AG10803 (cell line): ENCODE results near the gene PLEKHA8.
"Not testable (repeated sequence)": the region's sequence is repeated elsewhere in the genome, so short reads cannot be mapped to it uniquely, and the experiment has no call there.

Source experiments
- DNase-seq: peaks from one replicate; pipeline ENCODE4 v3.0.0; 2010; ENCODE audit warnings: low read depth
- H3K4me3 ChIP-seq: 2 replicates; pipeline ENCODE4 v1.5.1; 2011; ENCODE audit warnings: mild to moderate bottlenecking, low read length, control low read depth
- CTCF ChIP-seq: conservative IDR thresholded peaks from 2 replicates; pipeline ENCODE4 v1.5.1; 2011; ENCODE audit warnings: mild to moderate bottlenecking, low read length, control low read depth, inconsistent platforms

The PLEKHA8 gene

GRCh38 chr7:30057741-30058140 is 29.5 kb downstream of the PLEKHA8 start:
- no peak for TF ChIP-seq CTCF
- no peak overlapping the region for H3K4me3 ChIP-seq
- DNase-seq, result peak; percentile 54

- TF ChIP-seq CTCF, result peak; percentile 60
- H3K4me3 ChIP-seq, result not testable (repeated sequence)
- DNase-seq, result peak; percentile 34
Observed at GRCh38 chr7:30061786-30062185, 33.6 kb downstream of the PLEKHA8 start.

- peak; percentile 78 for TF ChIP-seq CTCF
- peak; percentile 47 for DNase-seq
- H3K4me3 ChIP-seq, result no peak overlapping the region
Observed at GRCh38 chr7:30062587-30062986, 34.4 kb downstream of the PLEKHA8 start.

GRCh38 chr7:30065746-30066145 is 37.5 kb downstream of the PLEKHA8 start:
- DNase-seq, result no peak

DNA sequence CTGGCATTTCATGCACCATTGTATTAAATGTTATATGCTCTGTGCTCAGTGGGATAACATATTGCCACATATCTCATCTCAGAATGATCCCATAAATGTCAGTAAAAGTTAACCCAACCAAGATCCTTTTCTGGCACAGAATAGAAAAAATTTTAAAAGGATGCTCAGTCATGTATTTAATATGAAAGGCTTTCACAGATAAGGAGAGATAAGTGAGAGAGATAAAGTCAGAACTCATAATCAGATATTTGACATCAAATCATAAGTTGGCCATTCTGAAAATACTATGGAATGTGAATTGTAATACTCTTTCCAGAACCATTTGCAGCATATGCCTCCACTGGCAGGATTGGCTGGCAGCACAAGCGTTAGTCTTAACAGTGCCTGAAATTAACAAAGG is 38.5 kb downstream of the PLEKHA8 start:
- DNase-seq, result no peak
- no peak overlapping the region for H3K4me3 ChIP-seq
- no peak for TF ChIP-seq CTCF

More at GRCh38 chr7:30065746-30066145, 37.5 kb downstream of the PLEKHA8 start:
- H3K4me3 ChIP-seq, result no peak overlapping the region
- TF ChIP-seq CTCF, result no peak

DNA sequence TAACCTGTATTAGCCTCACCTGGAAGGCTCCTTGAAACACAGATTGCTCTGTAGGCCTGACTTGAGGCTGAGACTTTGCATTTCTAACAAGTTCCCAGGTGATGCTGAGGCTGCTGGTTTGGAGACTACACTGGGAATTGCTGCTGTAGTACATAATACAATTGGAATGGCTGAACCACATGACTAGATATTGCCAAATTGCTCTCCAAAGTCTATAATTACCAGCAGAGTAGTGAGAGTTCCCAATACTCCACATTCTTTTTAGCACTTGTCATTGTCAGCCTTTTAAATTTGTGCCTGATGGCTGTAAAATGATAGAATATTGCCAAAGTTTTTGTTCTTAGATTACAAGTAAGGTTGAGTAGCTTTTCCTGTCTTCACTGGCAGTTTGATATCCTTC is 39.9 kb downstream of the PLEKHA8 start:
- DNase-seq, result peak; percentile 94
- TF ChIP-seq CTCF, result no peak

DNA sequence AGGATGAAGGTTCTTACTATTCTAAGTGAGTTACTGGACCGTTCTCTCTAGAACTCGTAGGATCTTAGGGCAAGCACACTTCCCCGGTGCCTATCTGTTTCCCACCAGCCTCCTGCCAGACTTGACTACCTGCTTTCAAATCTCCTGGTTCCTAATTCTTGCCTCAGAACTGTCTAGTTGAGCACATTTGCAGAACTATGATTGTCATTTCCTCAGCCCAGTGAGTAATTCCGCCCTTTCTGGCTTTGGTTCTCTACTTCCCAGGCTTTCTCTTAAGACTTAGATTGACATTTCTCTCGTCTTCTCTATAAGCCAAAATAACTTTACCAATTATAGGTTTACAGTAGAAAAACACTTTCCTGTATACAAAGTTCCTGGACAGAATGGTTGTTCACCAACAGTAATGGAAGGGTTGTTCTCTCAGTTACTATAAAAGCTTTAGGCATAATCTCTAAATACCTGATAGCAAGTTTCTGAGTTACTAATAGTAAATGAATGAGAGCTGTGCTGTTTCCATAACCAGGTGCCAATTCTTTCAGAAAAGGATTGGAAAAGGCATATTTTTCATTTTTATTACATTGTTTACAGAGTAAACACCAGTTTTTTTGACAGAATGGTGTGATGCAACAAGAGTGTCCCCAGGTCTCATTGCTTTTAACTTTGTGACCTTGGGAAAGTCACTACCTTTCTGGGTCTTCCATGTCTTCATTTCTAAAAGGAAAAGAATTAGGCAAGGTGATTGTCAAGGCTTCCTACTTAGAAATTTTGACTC is 41.1 kb downstream of the PLEKHA8 start:
- H3K4me3 ChIP-seq, result no peak overlapping the region
- DNase-seq, result no peak
- TF ChIP-seq CTCF, result no peak

More for the DNA sequence above, 39.9 kb downstream of the PLEKHA8 start:
- H3K4me3 ChIP-seq, result no peak overlapping the region
